Loucy (cell line): ENCODE results near the gene ESYT2.
A peak's percentile ranks its signal among the peaks of the same experiment; 100 is the strongest.

Source experiments
- H2AFZ ChIP-seq: fragments of 200-600 bp; sonication (generic); 2 replicates; pipeline ENCODE4 v1.6.0; 2016; ENCODE audit warnings: antibody characterized with exemption, mild to moderate bottlenecking, low read length, moderate library complexity
- H3F3A ChIP-seq: fragments of 200-600 bp; 2 replicates; pipeline ENCODE4 v1.6.0; 2016; ENCODE audit warnings: antibody characterized with exemption, low read depth, mild to moderate bottlenecking
- H3K27me3 ChIP-seq: fragments of 200-600 bp; sonication (generic); 2 replicates; pipeline ENCODE4 v1.6.1; 2014; ENCODE audit warnings: low read length, mild to moderate bottlenecking; ENCODE audit not compliant: insufficient read depth, poor library complexity, severe bottlenecking
- H3K36me3 ChIP-seq: fragments of 200-600 bp; sonication (generic); 2 replicates; pipeline ENCODE4 v1.6.1; 2016; ENCODE audit warnings: low read length; ENCODE audit not compliant: insufficient read depth
- H3K4me1 ChIP-seq: fragments of 200-600 bp; sonication (generic); 2 replicates; pipeline ENCODE4 v1.5.1; 2014; ENCODE audit warnings: low read length, mild to moderate bottlenecking; ENCODE audit not compliant: insufficient read depth, poor library complexity, severe bottlenecking
- H3K4me2 ChIP-seq: fragments of 200-600 bp; sonication (generic); 2 replicates; pipeline ENCODE4 v1.6.0; 2014; ENCODE audit warnings: antibody characterized with exemption, low read length, low read depth, mild to moderate bottlenecking; ENCODE audit not compliant: poor library complexity, severe bottlenecking
- H3K4me3 ChIP-seq: fragments of 200-600 bp; sonication (generic); 2 replicates; pipeline ENCODE4 v1.5.1; 2014; ENCODE audit warnings: low read length, mild to moderate bottlenecking, mixed read lengths; ENCODE audit not compliant: poor library complexity, severe bottlenecking
- H3K79me2 ChIP-seq: fragments of 200-600 bp; sonication (generic); 2 replicates; pipeline ENCODE4 v1.6.1; 2014; ENCODE audit warnings: low read length; ENCODE audit not compliant: insufficient read depth
- H3K9ac ChIP-seq: fragments of 200-600 bp; sonication (generic); 2 replicates; pipeline ENCODE4 v1.6.0; 2014; ENCODE audit warnings: mild to moderate bottlenecking, low read depth, low read length, moderate library complexity; ENCODE audit not compliant: poor library complexity, severe bottlenecking
- H3K9me2 ChIP-seq: fragments of 200-600 bp; sonication (generic); replicated peaks from 2 replicates; pipeline ENCODE4 v1.6.1; 2016; ENCODE audit warnings: low read depth, low read length, mixed read lengths
- H3K9me3 ChIP-seq: fragments of 200-600 bp; sonication (generic); 2 replicates; pipeline ENCODE4 v1.6.1; 2014; ENCODE audit warnings: mild to moderate bottlenecking, antibody characterized with exemption, low read length, low read depth; ENCODE audit not compliant: insufficient read depth
- H4K20me1 ChIP-seq: fragments of 200-600 bp; sonication (generic); 2 replicates; pipeline ENCODE4 v1.6.0; 2014; ENCODE audit warnings: antibody characterized with exemption, low read length, mild to moderate bottlenecking; ENCODE audit not compliant: insufficient read depth, poor library complexity, severe bottlenecking
- CTCF ChIP-seq: fragments of 200-600 bp; sonication (generic); conservative IDR thresholded peaks from 2 replicates; pipeline ENCODE4 v1.5.1; 2014; ENCODE audit warnings: mild to moderate bottlenecking, antibody characterized with exemption, low read length
- EZH2phosphoT487 ChIP-seq: fragments of 200-600 bp; IDR thresholded peaks from 2 replicates; pipeline ENCODE4 v1.6.1; 2018; ENCODE audit warnings: antibody characterized with exemption, mild to moderate bottlenecking, moderate library complexity, borderline replicate concordance

The ESYT2 gene

DNA sequence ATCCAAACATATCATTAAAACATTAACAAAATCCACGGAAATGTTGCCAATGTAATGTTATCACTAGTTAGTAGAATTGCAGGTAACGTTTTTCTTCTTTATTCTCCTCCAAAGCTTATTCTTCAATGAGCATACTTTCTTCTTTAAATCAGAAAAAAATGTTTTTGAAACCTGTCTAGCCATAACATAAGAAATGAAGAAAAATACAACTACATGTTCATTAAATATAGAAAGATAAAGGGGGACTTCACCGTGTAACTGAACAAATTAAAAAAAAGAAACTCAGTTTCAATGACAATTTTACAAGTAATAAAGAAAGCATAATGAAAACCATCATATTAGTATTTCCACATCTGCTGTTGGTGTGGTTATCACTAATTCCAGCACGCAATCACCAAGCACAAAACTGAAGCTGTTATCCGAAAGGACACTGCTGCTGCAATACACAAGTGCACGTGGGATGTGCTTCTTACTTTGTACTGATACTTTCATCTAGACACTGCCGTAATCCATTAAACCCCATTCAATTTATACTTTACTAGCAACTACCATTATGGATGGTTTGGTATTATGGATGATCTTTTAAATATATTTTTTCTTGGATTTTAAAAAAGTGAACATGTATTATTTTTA is 9.6 kb downstream of the ESYT2 start:
- peak overlapping the region; percentile 73 for H3K4me3 ChIP-seq

GRCh38 chr7:158818325-158819213 is 10.7 kb downstream of the ESYT2 start:
- Histone ChIP-seq H2AFZ (no peak overlapping the region), H3K4me1 (peaks cover 92% of the 10 kb centered on the region), H3K9me3 (no peaks in the 10 kb centered on the region), H4K20me1 (peaks cover 24% of the 10 kb centered on the region), H3K4me2 (peak overlapping the region; percentile 83), H3K27me3 (no peaks in the 10 kb centered on the region), H3K9me2 (no peaks in the 10 kb centered on the region), H3K9ac (peak overlapping the region; percentile 80), H3K4me3 (peak overlapping the region; percentile 73), H3F3A (peaks cover 8% of the 10 kb centered on the region; the same call in 1 of the 2 replicates), H3K79me2 (peaks cover 98% of the 10 kb centered on the region), H3K36me3 (no peaks in the 10 kb centered on the region)
- TF ChIP-seq CTCF, result no peak
- TF ChIP-seq EZH2phosphoT487, result no peak

More for the DNA sequence above, 9.6 kb downstream of the ESYT2 start:
- Histone ChIP-seq H3F3A (peaks cover 16% of the 10 kb centered on the region; the same call in 1 of the 2 replicates), H3K9me2 (no peaks in the 10 kb centered on the region), H3K79me2 (peaks cover 96% of the 10 kb centered on the region), H3K27me3 (no peaks in the 10 kb centered on the region), H3K4me1 (peaks cover 91% of the 10 kb centered on the region), H3K9ac (peak overlapping the region; percentile 80), H2AFZ (no peak overlapping the region), H4K20me1 (peaks cover 24% of the 10 kb centered on the region), H3K36me3 (no peaks in the 10 kb centered on the region), H3K9me3 (no peaks in the 10 kb centered on the region), H3K4me2 (peak overlapping the region; percentile 83)
- TF ChIP-seq CTCF, result no peak
- no peak for TF ChIP-seq EZH2phosphoT487

- no peaks in the 10 kb centered on the region for H3K9me3 ChIP-seq
- H3K4me2 ChIP-seq, result peak overlapping the region; percentile 83
- TF ChIP-seq CTCF, result no peak
- no peak for TF ChIP-seq EZH2phosphoT487
- H4K20me1 ChIP-seq, result peaks cover 40% of the 10 kb centered on the region
- no peaks in the 10 kb centered on the region for H3K9me2 ChIP-seq
- H3K4me3 ChIP-seq, result peak overlapping the region; percentile 73
- H3K4me1 ChIP-seq, result peaks cover 97% of the 10 kb centered on the region
- peak overlapping the region; percentile 80 for H3K9ac ChIP-seq
- H3K27me3 ChIP-seq, result no peaks in the 10 kb centered on the region
- H2AFZ ChIP-seq, result no peak overlapping the region
- H3K36me3 ChIP-seq, result no peaks in the 10 kb centered on the region
- H3K79me2 ChIP-seq, result peaks cover 98% of the 10 kb centered on the region
- peaks cover 12% of the 10 kb centered on the region; the same call in 1 of the 2 replicates for H3F3A ChIP-seq
Measured at GRCh38 chr7:158816995-158817394, 12.3 kb downstream of the ESYT2 start.
